Stimulated activated CD8-positive, alpha-beta memory T cell treated with anti-CD3 and anti-CD28 coated beads, Interleukin-2, amount 100 ng/mL, for 1 hour (primary cell): ENCODE data around the gene PRKCSH.
"Not testable (repeated sequence)": the region's sequence is repeated elsewhere in the genome, so short reads cannot be mapped to it uniquely, and the experiment has no call there.

Experiments
- DNase-seq, 2 donors: peaks; one replicate each; pipeline ENCODE4 v3.0.0-alpha.2; 2020; ENCODE audit warnings: low read depth in 2 of 2

PRKCSH gene, protein sequence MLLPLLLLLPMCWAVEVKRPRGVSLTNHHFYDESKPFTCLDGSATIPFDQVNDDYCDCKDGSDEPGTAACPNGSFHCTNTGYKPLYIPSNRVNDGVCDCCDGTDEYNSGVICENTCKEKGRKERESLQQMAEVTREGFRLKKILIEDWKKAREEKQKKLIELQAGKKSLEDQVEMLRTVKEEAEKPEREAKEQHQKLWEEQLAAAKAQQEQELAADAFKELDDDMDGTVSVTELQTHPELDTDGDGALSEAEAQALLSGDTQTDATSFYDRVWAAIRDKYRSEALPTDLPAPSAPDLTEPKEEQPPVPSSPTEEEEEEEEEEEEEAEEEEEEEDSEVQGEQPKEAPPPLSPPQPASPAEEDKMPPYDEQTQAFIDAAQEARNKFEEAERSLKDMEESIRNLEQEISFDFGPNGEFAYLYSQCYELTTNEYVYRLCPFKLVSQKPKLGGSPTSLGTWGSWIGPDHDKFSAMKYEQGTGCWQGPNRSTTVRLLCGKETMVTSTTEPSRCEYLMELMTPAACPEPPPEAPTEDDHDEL

GRCh38 chr19:11435057-11435832 lies at the start of gene PRKCSH, which contains the start of gene ODAD3:
Gene PRKCSH (plus strand): TSS chr19:11435635. CDS start chr19:11436118, 483 bp downstream.
Gene ODAD3 (minus strand): TSS chr19:11435121. CDS start chr19:11435016, 105 bp downstream.
- DNase-seq, result peak; percentile 96 to 97

DNA sequence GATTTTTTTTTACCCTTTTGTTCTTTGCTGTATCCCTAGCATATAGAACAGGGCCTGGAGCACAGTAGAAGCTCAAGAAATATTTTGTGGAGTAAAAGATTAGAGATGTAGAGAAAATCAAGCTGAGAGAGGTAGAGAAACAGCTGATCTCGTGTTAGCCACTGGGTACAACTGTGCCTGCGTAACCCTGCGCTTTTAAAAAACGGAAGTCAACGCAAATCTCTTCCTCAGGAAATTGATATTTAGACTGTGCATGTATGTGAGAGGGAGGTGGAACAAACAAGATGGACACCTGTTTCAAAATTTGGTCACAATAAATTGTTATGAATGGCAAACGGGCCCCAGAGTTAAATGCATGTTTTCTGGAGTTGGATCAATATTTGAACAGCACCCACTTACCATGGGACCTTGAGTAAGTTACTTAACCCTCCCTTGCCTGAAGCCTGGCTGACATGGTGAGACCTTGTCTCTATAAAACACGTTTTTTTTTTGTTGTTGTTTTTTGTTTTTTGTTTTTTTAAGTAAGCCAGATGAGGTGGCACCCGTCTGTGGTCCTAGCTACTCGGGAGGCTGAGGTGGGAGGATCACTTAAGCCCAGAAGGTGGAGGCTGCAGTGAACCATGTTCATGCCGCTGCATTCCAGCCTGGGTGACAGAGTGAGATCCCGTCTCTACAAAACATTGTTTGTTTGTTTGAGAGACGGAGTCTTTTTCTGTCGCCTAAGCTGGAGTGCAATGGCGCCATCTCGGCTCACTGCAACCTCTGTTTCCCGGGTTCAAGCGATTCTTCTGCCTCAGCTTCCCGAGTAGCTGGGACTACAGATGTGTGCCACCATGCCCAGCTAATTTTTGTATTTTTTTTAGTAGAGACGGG lies 48.0 kb upstream of the PRKCSH start:
- DNase-seq, result no peak

DNA sequence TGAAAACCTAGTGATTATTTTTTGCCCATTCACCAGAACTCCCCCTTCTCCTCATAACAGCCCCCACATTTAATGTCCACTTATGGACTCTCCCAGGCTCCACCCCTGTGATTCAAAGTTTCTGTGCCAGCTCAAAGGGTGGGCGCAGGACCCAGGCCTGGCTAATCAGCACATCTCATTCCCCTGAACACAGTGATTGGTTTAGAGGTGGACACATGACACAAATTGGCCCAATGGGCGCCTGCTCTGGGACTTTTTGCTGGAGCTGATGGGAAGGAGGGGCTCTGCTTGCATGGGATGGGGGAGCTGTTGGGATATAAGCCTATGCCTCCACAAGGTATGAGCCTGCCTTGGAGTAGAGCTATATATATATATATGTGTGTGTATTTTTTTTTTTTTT lies 45.1 kb upstream of the PRKCSH start:
- DNase-seq, result no peak

DNA sequence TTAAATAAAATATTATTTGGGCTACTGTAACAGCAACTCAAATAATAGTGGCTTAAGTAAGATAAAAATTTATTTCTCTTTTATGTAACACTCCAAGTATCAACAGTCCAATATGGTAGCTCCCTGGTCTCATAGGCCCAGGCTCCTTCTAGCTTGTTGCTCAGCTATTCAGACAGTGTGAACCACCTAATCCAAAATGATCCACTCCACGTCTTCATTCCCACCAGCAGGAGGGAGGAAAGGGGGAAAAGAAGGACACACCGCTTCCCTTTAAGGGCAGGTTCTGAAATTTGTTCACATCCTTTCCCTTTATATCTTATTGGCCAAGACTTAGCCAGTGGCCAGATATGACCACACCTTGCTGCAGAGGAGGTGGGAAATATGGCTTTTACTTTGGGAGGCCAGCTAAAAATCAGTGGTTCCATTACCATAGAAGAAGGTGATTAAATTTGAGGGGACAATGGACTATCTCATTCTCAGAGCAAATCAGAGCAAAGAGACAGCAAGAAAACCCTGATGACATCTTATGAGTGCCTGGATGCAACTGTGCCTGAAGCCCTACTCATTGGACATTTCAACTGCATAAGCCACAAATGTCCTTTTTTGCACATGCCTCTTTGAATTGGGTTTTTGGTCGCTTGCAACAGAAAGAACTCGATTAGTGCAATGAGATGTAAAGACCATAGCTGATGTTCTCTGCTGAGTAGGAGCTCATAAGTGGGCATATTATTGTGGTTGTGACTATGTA lies 44.3 kb upstream of the PRKCSH start:
- DNase-seq, result no peak

- no peak for DNase-seq
Observed at GRCh38 chr19:11397089-11397610, 38.3 kb upstream of the PRKCSH start.

DNA sequence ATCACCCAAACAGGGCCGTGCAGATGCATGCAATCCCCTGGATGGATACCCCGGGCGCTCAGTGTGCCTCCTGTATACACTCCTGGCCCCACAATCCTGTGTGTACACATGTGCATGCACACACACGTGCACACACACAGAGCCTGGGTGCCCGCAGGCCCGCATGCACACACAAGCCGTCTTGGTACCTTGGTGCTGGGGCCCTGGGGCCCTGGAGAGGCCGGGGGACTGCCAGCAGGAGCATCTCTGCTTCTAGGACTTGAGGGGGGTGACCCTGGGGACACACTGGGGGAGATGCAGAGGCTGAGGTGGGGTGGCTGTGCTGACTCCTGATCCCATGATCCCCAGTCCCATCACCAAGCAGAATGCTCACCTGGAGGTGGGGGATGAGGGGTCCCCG lies 35.8 kb upstream of the PRKCSH start:
- no peak for DNase-seq

DNA sequence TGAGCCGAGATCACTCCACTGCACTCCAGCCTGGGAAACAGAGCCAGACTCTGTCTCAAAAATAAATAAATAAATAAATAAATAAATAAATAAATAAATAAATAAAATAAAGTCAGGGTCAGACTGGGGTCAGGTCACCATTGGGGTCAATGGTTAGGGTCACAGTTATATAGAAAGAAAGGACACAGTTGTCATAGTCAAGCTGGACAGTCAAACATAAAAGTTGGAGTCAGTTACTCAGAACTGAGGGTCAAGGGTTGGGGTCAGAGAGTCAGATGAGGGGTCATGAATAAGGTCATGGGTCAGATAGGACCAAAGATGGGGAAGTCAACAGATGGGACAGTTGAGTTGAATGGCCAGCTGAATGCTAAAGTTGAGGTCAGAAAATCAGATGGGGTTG lies 34.6 kb upstream of the PRKCSH start:
- DNase-seq, result no peak

GRCh38 chr19:11401808-11402543 lies 33.5 kb upstream of the PRKCSH start:
- no peak for DNase-seq

DNA sequence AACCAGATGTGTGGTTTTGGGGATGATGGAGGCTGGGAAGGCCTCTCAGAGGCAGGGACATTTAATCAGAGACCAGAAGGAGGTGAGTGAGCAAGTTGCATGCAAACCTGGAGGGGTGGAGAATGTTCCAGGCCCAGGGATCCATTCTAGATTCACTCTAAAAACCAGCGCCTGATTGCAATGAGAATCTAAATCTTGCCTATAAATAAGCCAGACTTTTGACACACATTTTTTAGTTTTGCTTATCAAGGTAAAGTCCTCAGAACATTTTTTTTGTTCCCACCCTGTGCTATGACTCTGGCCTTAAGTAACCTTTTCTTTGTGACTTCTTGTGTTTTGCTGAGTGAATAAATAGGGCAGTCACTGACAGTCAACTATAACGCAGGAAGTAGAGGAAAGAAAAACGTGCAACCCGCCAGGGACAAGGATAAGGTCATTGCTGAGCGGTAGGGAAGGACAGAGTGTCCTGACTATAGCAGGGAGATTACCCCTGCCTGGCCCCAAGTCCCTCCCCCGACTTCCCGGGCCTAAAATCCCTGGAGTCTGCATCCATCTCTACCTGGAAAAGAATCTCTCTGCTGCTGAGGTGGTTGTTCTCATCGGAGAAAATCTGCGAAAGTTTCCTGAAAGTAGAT lies 30.7 kb upstream of the PRKCSH start:
- DNase-seq, result no peak

DNA sequence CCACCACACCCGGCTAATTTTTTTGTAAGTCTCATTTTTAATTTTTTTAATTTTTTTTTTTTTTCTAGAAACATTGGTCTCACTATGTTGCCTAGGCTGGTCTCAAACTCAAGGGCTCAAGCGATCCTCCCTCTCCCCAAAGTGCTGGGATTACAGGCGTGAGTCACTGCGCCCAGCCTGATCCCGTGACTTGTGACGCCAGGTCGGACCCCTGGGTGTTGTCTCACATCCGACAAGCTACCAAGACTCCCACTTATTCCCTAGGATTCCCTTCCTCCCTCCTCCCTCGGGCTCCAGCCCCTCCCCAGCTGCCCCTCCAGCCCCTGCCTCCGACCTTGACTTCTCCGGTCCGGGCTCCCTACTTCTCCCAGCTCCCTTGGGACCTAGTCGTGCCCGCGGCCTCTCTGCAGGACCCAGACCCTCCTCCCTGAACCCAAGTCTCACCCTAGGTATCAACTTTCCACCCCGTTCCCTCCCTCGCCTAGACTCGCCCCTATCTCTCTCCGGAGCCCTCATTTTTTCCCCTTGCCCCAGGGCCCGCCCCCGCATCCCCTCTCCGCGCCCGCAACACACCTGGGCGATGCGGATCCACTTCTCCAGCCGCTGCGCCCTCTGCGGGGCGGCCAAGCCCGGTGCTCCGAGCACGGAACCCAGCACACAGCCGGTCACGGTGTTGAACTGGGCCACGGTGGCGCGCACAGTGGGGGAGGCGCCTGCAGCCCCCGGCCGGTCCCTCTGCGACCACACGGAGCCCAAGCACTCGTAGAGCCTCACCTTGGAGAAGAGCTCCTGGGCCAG lies 29.4 kb upstream of the PRKCSH start:
- DNase-seq, result no peak

GRCh38 chr19:11406703-11407236 lies 28.7 kb upstream of the PRKCSH start:
- DNase-seq, result not testable (repeated sequence)

GRCh38 chr19:11408591-11408990 lies 26.8 kb upstream of the PRKCSH start:
- DNase-seq, result no peak

GRCh38 chr19:11410682-11411081 lies 24.8 kb upstream of the PRKCSH start:
- DNase-seq, result no peak

- DNase-seq, result no peak
Observed at GRCh38 chr19:11414544-11414943, 20.9 kb upstream of the PRKCSH start.

- no peak for DNase-seq
Observed at GRCh38 chr19:11416346-11417052, 18.9 kb upstream of the PRKCSH start.

GRCh38 chr19:11418094-11418548 lies 17.3 kb upstream of the PRKCSH start:
- no peak for DNase-seq
